Measurements from ENCODE around the gene CDH7. TPM values are rescaled to one million over a fixed set of nuclear protein-coding genes. Genes with fewer than 3 reads are reported as not detected.

Gene CDH7
- total and polyA plus RNA-seq, 2 experiments from 2014 or later = 2.8 to 3.7 TPM

- Histone ChIP-seq H3K9me2 (replicated peaks; ENCODE audit: insufficient read depth) (no peaks in the 10 kb centered on the region), H3K9me3 (ENCODE audit: low read depth) (no peaks in the 10 kb centered on the region), H3K27me3 (peaks cover 22% of the 10 kb centered on the region), H3K27ac (no peak overlapping the region), H3K79me2 (no peaks in the 10 kb centered on the region), H2AFZ (peak overlapping the region; percentile 75), H3K4me2 (peak overlapping the region; percentile 96), H3K36me3 (replicated peaks; ENCODE audit: insufficient read depth, low read depth) (no peaks in the 10 kb centered on the region), H3K4me3 (peak overlapping the region; percentile 53), H4K20me1 (ENCODE audit: insufficient read depth, poor library complexity, severe bottlenecking) (no peaks in the 10 kb centered on the region), H3K4me1 (ENCODE audit: insufficient read depth) (no peaks in the 10 kb centered on the region)
- TF ChIP-seq EZH2phosphoT487 (IDR thresholded peaks at IDR 0.05; ENCODE audit: low read depth, severe bottlenecking, unreplicated experiment) (no peak), EZH2 (IDR thresholded peaks at IDR 0.05; ENCODE audit: borderline replicate concordance) (no peak)
- TF ChIP-seq, protein P1, sequence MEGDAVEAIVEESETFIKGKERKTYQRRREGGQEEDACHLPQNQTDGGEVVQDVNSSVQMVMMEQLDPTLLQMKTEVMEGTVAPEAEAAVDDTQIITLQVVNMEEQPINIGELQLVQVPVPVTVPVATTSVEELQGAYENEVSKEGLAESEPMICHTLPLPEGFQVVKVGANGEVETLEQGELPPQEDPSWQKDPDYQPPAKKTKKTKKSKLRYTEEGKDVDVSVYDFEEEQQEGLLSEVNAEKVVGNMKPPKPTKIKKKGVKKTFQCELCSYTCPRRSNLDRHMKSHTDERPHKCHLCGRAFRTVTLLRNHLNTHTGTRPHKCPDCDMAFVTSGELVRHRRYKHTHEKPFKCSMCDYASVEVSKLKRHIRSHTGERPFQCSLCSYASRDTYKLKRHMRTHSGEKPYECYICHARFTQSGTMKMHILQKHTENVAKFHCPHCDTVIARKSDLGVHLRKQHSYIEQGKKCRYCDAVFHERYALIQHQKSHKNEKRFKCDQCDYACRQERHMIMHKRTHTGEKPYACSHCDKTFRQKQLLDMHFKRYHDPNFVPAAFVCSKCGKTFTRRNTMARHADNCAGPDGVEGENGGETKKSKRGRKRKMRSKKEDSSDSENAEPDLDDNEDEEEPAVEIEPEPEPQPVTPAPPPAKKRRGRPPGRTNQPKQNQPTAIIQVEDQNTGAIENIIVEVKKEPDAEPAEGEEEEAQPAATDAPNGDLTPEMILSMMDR (IDR thresholded peaks at IDR 0.05; ENCODE audit: poor library complexity) = no peak
- no peak for DNase-seq (ENCODE audit: low spot score)
- 14% methylated on average over 8 of the region's 8 CpGs for WGBS (ENCODE audit: low lambda C conversion rate, missing lambda C conversion rate)
These were observed 971 bp upstream of the CDH7 start for GRCh38 chr18:65749841-65750240.

- Histone ChIP-seq H4K20me1 (ENCODE audit: insufficient read depth, poor library complexity, severe bottlenecking) (no peaks in the 10 kb centered on the region), H3K9me3 (ENCODE audit: low read depth) (no peaks in the 10 kb centered on the region), H3K27ac (no peak overlapping the region), H3K79me2 (no peaks in the 10 kb centered on the region), H3K9me2 (replicated peaks; ENCODE audit: insufficient read depth) (no peaks in the 10 kb centered on the region), H3K4me2 (peak overlapping the region; percentile 96), H3K36me3 (replicated peaks; ENCODE audit: insufficient read depth, low read depth) (no peaks in the 10 kb centered on the region), H2AFZ (peak overlapping the region; percentile 75), H3K27me3 (peaks cover 22% of the 10 kb centered on the region), H3K4me3 (peak overlapping the region; percentile 53), H3K4me1 (ENCODE audit: insufficient read depth) (no peaks in the 10 kb centered on the region)
- 6% methylated on average over 42 of the region's 42 CpGs for WGBS (ENCODE audit: low lambda C conversion rate, missing lambda C conversion rate)
- TF ChIP-seq, protein P1 (IDR thresholded peaks at IDR 0.05; ENCODE audit: poor library complexity) = no peak
- TF ChIP-seq EZH2phosphoT487 (IDR thresholded peaks at IDR 0.05; ENCODE audit: low read depth, severe bottlenecking, unreplicated experiment) (no peak), EZH2 (IDR thresholded peaks at IDR 0.05; ENCODE audit: borderline replicate concordance) (no peak)
- peak; percentile 30 for DNase-seq (ENCODE audit: low spot score)
These were observed 608 bp downstream of the CDH7 start for GRCh38 chr18:65751155-65752085.

DNA sequence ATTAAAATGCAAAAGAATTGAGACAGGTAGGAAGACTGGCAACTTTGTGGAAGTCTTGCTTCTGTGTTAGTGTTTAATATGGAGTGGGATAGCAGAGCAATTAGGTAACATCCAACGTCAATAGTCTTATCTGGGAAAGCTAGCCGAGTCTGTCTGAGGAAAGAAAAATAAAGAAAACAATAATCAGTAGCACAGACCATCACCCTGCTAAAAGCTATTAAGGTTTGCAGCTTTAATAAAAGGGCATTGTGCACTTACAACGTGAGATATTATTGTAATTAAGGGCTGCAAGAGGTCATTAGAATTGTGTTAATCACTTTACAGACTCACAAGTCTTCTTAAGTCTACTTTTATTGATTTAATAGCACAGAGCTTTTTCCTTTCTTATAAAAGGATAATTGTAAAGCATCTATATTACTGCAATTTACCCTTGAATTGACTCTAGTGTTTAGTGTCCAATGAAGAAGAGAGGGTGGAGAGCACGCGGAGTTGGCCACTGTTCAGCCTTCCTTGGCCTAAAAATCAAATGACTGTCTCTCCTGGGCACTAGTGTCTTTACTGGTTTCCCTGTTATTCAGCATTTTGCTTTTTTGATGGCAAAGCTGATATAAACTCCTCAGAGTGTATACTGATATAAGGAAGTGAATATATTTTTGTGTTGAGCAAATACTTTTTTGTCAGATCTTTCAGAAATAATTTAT, 2.0 kb downstream of the CDH7 start:
- no peaks in the 10 kb centered on the region for H3K79me2 ChIP-seq
- H3K9me3 ChIP-seq (ENCODE audit: low read depth) = no peaks in the 10 kb centered on the region
- H3K36me3 ChIP-seq (replicated peaks; ENCODE audit: insufficient read depth, low read depth) = no peaks in the 10 kb centered on the region
- H3K4me3 ChIP-seq = no peak overlapping the region
- WGBS (ENCODE audit: low lambda C conversion rate, missing lambda C conversion rate) = 41% methylated on average over 5 of the region's 5 CpGs
- H3K4me2 ChIP-seq = peak overlapping the region; percentile 22
- no peak overlapping the region for H3K27ac ChIP-seq
- H3K9me2 ChIP-seq (replicated peaks; ENCODE audit: insufficient read depth) = no peaks in the 10 kb centered on the region
- H4K20me1 ChIP-seq (ENCODE audit: insufficient read depth, poor library complexity, severe bottlenecking) = no peaks in the 10 kb centered on the region
- H2AFZ ChIP-seq = no peak overlapping the region
- TF ChIP-seq EZH2 (IDR thresholded peaks at IDR 0.05; ENCODE audit: borderline replicate concordance) (no peak), EZH2phosphoT487 (IDR thresholded peaks at IDR 0.05; ENCODE audit: low read depth, severe bottlenecking, unreplicated experiment) (no peak)
- TF ChIP-seq, protein P1 (IDR thresholded peaks at IDR 0.05; ENCODE audit: poor library complexity) = no peak
- no peak for DNase-seq (ENCODE audit: low spot score)
- H3K4me1 ChIP-seq (ENCODE audit: insufficient read depth) = no peaks in the 10 kb centered on the region
- peaks cover 22% of the 10 kb centered on the region for H3K27me3 ChIP-seq

All from hepatocyte (in vitro differentiated cells).